ENCODE results near the gene HDAC11.

HDAC11 gene

GRCh38 chr3:13525827-13526625, 45.9 kb downstream of the HDAC11 start:
- DNase-seq (ENCODE audit: low spot score), result peak; percentile 62

GRCh38 chr3:13526626-13526949, 46.5 kb downstream of the HDAC11 start:
- no peak for DNase-seq (ENCODE audit: low spot score)

- DNase-seq (ENCODE audit: low spot score), result no peak
Measured at GRCh38 chr3:13528217-13528867, 48.2 kb downstream of the HDAC11 start.

GRCh38 chr3:13529196-13530112, 49.3 kb downstream of the HDAC11 start:
- DNase-seq (ENCODE audit: low spot score), result no peak

- no peak for DNase-seq (ENCODE audit: low spot score)
Measured at GRCh38 chr3:13530241-13531009, 50.3 kb downstream of the HDAC11 start.

GRCh38 chr3:13532085-13532484, 52.0 kb downstream of the HDAC11 start:
- no peak for DNase-seq (ENCODE audit: low spot score)

- DNase-seq (ENCODE audit: low spot score), result no peak
Measured at GRCh38 chr3:13532631-13533030, 52.5 kb downstream of the HDAC11 start.

- no peak for DNase-seq (ENCODE audit: low spot score)
Measured at GRCh38 chr3:13533885-13534301, 53.8 kb downstream of the HDAC11 start.

- DNase-seq (ENCODE audit: low spot score), result no peak
Measured at GRCh38 chr3:13535526-13535875, 55.4 kb downstream of the HDAC11 start.

GRCh38 chr3:13535905-13536304, 55.8 kb downstream of the HDAC11 start:
- DNase-seq (ENCODE audit: low spot score), result no peak

GRCh38 chr3:13536432-13536831, 56.3 kb downstream of the HDAC11 start:
- no peak for DNase-seq (ENCODE audit: low spot score)

GRCh38 chr3:13536832-13537231, 56.7 kb downstream of the HDAC11 start:
- DNase-seq (ENCODE audit: low spot score), result no peak

- no peak for DNase-seq (ENCODE audit: low spot score)
Measured at GRCh38 chr3:13537244-13537908, 57.3 kb downstream of the HDAC11 start.

GRCh38 chr3:13537909-13538296, 57.8 kb downstream of the HDAC11 start:
- peak; percentile 92 for DNase-seq (ENCODE audit: low spot score)

GRCh38 chr3:13538520-13539291, 58.6 kb downstream of the HDAC11 start:
- no peak for DNase-seq (ENCODE audit: low spot score)

GRCh38 chr3:13539292-13539638, 59.2 kb downstream of the HDAC11 start:
- DNase-seq (ENCODE audit: low spot score), result peak; percentile 72

GRCh38 chr3:13539671-13540070, 59.6 kb downstream of the HDAC11 start:
- no peak for DNase-seq (ENCODE audit: low spot score)

GRCh38 chr3:13540297-13540995, 60.3 kb downstream of the HDAC11 start:
- no peak for DNase-seq (ENCODE audit: low spot score)

- DNase-seq (ENCODE audit: low spot score), result no peak
Measured at GRCh38 chr3:13541691-13542090, 61.6 kb downstream of the HDAC11 start.

- DNase-seq (ENCODE audit: low spot score), result no peak
Measured at GRCh38 chr3:13542142-13542541, 62.0 kb downstream of the HDAC11 start.

Data from GM03348 (cell line).